GM23338 (cell line): ENCODE data around the gene HSP90B1. TPM values are rescaled to one million over a fixed set of nuclear protein-coding genes. Genes with fewer than 3 reads are reported as not detected.

Experiments
- ATAC-seq: fragments of 200-7000 bp; cut with Tn5 transposase; 3 replicates; pipeline ENCODE4 v1.9.1; 2020
- DNase-seq: peaks from one replicate; pipeline ENCODE4 v3.0.0-alpha.2; 2015; ENCODE audit warnings: low spot score
- H2AFZ ChIP-seq: fragments of 200-600 bp; sonication (generic); 2 replicates; pipeline ENCODE4 v1.8.0; 2016; ENCODE audit warnings: antibody characterized with exemption, mild to moderate bottlenecking, moderate library complexity
- H3F3A ChIP-seq: fragments of 200-600 bp; sonication (generic); replicated peaks from 2 replicates; pipeline ENCODE4 v1.8.0; 2017; ENCODE audit warnings: antibody characterized with exemption, mixed run types, low read depth
- H3K27ac ChIP-seq: fragments of 200-600 bp; sonication (generic); 2 replicates; pipeline ENCODE4 v1.6.1; 2016; ENCODE audit warnings: low read depth
- H3K27me3 ChIP-seq: fragments of 200-600 bp; sonication (generic); 2 replicates; pipeline ENCODE4 v1.8.0; 2016; ENCODE audit warnings: mild to moderate bottlenecking, mixed run types, moderate library complexity; ENCODE audit not compliant: insufficient read depth
- H3K36me3 ChIP-seq: fragments of 200-600 bp; sonication (generic); 2 replicates; pipeline ENCODE4 v1.8.0; 2016; ENCODE audit warnings: mild to moderate bottlenecking; ENCODE audit not compliant: insufficient read depth
- H3K4me1 ChIP-seq: fragments of 200-600 bp; sonication (generic); 2 replicates; pipeline ENCODE4 v1.8.0; 2016; ENCODE audit warnings: mild to moderate bottlenecking, moderate library complexity; ENCODE audit not compliant: insufficient read depth
- H3K4me2 ChIP-seq: fragments of 200-600 bp; sonication (generic); 2 replicates; pipeline ENCODE4 v1.7.1; 2017; ENCODE audit warnings: mixed run types
- H3K4me3 ChIP-seq: fragments of 200-600 bp; sonication (generic); 2 replicates; pipeline ENCODE4 v1.6.1; 2016; ENCODE audit warnings: mixed run types
- H3K79me2 ChIP-seq: fragments of 200-600 bp; sonication (generic); replicated peaks from 2 replicates; pipeline ENCODE4 v1.8.0; 2017; ENCODE audit warnings: mild to moderate bottlenecking; ENCODE audit not compliant: insufficient read depth
- H3K9me2 ChIP-seq: fragments of 200-600 bp; sonication (generic); 2 replicates; pipeline ENCODE4 v1.8.0; 2017; ENCODE audit not compliant: insufficient read depth
- H4K20me1 ChIP-seq: fragments of 200-600 bp; sonication (generic); replicated peaks from 2 replicates; pipeline ENCODE4 v1.8.0; 2017; ENCODE audit warnings: mild to moderate bottlenecking; ENCODE audit not compliant: insufficient read depth
- H3K27ac Mint-ChIP-seq: 2 replicates; pipeline ENCODE4 v1.8.0; 2020; ENCODE audit warnings: inconsistent platforms, mild to moderate bottlenecking, moderate library complexity, mixed read lengths
- H3K27me3 Mint-ChIP-seq: 3 replicates; pipeline ENCODE4 v1.8.0; 2022; ENCODE audit warnings: low read depth, mild to moderate bottlenecking, moderate library complexity, mixed read lengths, inconsistent platforms; ENCODE audit not compliant: insufficient read depth, poor library complexity
- H3K36me3 Mint-ChIP-seq: 3 replicates; pipeline ENCODE4 v1.8.0; 2021; ENCODE audit warnings: low read depth, mild to moderate bottlenecking, inconsistent platforms, moderate library complexity, mixed read lengths
- H3K4me1 Mint-ChIP-seq: 3 replicates; pipeline ENCODE4 v1.8.0; 2020; ENCODE audit warnings: mild to moderate bottlenecking, inconsistent platforms, mixed read lengths
- H3K4me3 Mint-ChIP-seq: 3 replicates; pipeline ENCODE4 v1.8.0; 2021; ENCODE audit warnings: moderate library complexity, mild to moderate bottlenecking, inconsistent platforms, mixed read lengths
- H3K9me3 Mint-ChIP-seq: 3 replicates; pipeline ENCODE4 v1.8.0; 2020; ENCODE audit warnings: moderate library complexity, mild to moderate bottlenecking, inconsistent platforms, mixed read lengths
- CREB1 ChIP-seq: fragments of 250-450 bp; sonication (Bioruptor Pico); IDR thresholded peaks from 2 replicates; pipeline ENCODE4 v1.5.0; 2020; ENCODE audit warnings: low read depth, mild to moderate bottlenecking, moderate library complexity
- CTCF ChIP-seq, 2 experiments: fragments of 200-600 bp in 1 of 2; sonication (generic) in 1 of 2; conservative IDR thresholded peaks; 2 replicates each; pipeline versions ENCODE4 v1.5.1 to v1.6.1; 2016 to 2017; ENCODE audit warnings: antibody characterized with exemption in 2 of 2, low read depth in 2 of 2, mild to moderate bottlenecking in 2 of 2, moderate library complexity in 1 of 2
- ETS1 ChIP-seq: IDR thresholded peaks from 2 replicates; pipeline ENCODE4 v1.6.1; 2016; ENCODE audit warnings: antibody characterized with exemption
- EZH2 ChIP-seq: fragments of 200-600 bp; sonication (generic); IDR thresholded peaks from one replicate; pipeline ENCODE4 v1.8.0; 2017; ENCODE audit warnings: antibody characterized with exemption, mild to moderate bottlenecking, low read depth; ENCODE audit not compliant: unreplicated experiment
- EZH2phosphoT487 ChIP-seq: fragments of 200-600 bp; sonication (generic); IDR thresholded peaks from one replicate; pipeline ENCODE4 v1.8.1; 2018; ENCODE audit warnings: antibody characterized with exemption; ENCODE audit not compliant: unreplicated experiment
- NANOG ChIP-seq: IDR thresholded peaks from 2 replicates; pipeline ENCODE4 v1.6.1; 2016; ENCODE audit warnings: antibody characterized with exemption, borderline replicate concordance
- POLR2AphosphoS5 ChIP-seq: IDR thresholded peaks from 2 replicates; pipeline ENCODE4 v1.6.1; 2016; ENCODE audit warnings: antibody characterized with exemption, low read depth
- REST ChIP-seq: IDR thresholded peaks from one replicate; pipeline ENCODE4 v1.6.1; 2018; ENCODE audit warnings: antibody characterized with exemption; ENCODE audit not compliant: unreplicated experiment
- ZNF114 ChIP-seq: fragments of 250-450 bp; sonication (Bioruptor Pico); IDR thresholded peaks from 2 replicates; pipeline ENCODE4 v1.5.0; 2020; ENCODE audit warnings: mild to moderate bottlenecking, moderate library complexity
- ZNF331 ChIP-seq: fragments of 250-450 bp; sonication (Bioruptor Pico); IDR thresholded peaks from 2 replicates; pipeline ENCODE4 v1.5.0; 2020; ENCODE audit warnings: low read depth, mild to moderate bottlenecking, moderate library complexity
- ZNF462 ChIP-seq: fragments of 250-450 bp; sonication (Bioruptor Pico); IDR thresholded peaks from 2 replicates; pipeline ENCODE4 v1.5.0; 2020; ENCODE audit warnings: mild to moderate bottlenecking, moderate library complexity
- polyA plus RNA-seq: library from polyadenylated mRNA; unstranded; fragments of >200 nt; fragmentation: Nextera tagmentation; extraction: Ambion mirVana; gene quantifications from 2 replicates; pipeline ENCODE4 v1.2.1, GENCODE V29; 2016
- total RNA-seq: library from RNA; depleted of rRNA; stranded (reverse); fragments of >200 nt; shearing (Covaris generic); gene quantifications from 2 replicates; pipeline ENCODE4 v1.2.3, GENCODE V29; 2014

The HSP90B1 gene
- total and polyA plus RNA-seq, 2 experiments from 2014 or later: 605 to 1,312 TPM

- no peak for TF ChIP-seq ETS1
Measured at GRCh38 chr12:103957865-103958388, 27.7 kb downstream of the HSP90B1 start (continued).

- H3K79me2 ChIP-seq: peaks cover 37% of the 10 kb centered on the region
- DNase-seq (no peak), ATAC-seq (no peak)
- H3K4me1 ChIP-seq: peaks cover 9% of the 10 kb centered on the region
- no peak overlapping the region; the same call in 1 of the 2 replicates for H3K27ac Mint-ChIP-seq
- no peaks in the 10 kb centered on the region for H3K9me2 ChIP-seq
- H3K27me3 Mint-ChIP-seq: peaks cover 13% of the 10 kb centered on the region
- peaks cover 15% of the 10 kb centered on the region for H3K4me1 Mint-ChIP-seq
- no peak overlapping the region for H2AFZ ChIP-seq
- H3K4me2 ChIP-seq: no peak overlapping the region
- no peak overlapping the region for H3K4me3 ChIP-seq
- peaks cover 6% of the 10 kb centered on the region for H3K36me3 Mint-ChIP-seq
- H3K36me3 ChIP-seq: peaks cover 3% of the 10 kb centered on the region; the same call in 1 of the 2 replicates
- no peak overlapping the region for H3K27ac ChIP-seq
- H3F3A ChIP-seq: peaks cover 3% of the 10 kb centered on the region; the same call in 1 of the 2 replicates
- H3K9me3 Mint-ChIP-seq: no peaks in the 10 kb centered on the region
- no peaks in the 10 kb centered on the region for H3K27me3 ChIP-seq
- H3K4me3 Mint-ChIP-seq: peak overlapping the region; percentile 38; the same call in 2 of the 3 replicates
- no peaks in the 10 kb centered on the region for H4K20me1 ChIP-seq
- TF ChIP-seq EZH2: no peak
- no peak for TF ChIP-seq ZNF114 (CRISPR knock-in tag)
- no peak for TF ChIP-seq CTCF (conservative IDR thresholded peaks at IDR 0.05; ENCODE audit: low read depth in 2 of 2)
- TF ChIP-seq ZNF462 (CRISPR knock-in tag): no peak
- TF ChIP-seq ZNF331 (CRISPR knock-in tag): no peak
- no peak for TF ChIP-seq REST
- no peak for TF ChIP-seq ETS1
- no peak for TF ChIP-seq POLR2AphosphoS5
- no peak for TF ChIP-seq CREB1 (CRISPR knock-in tag)
- TF ChIP-seq EZH2phosphoT487: no peak
- TF ChIP-seq NANOG: no peak
Measured at GRCh38 chr12:103958621-103959020, 28.4 kb downstream of the HSP90B1 start.
